Karpas-422 (cell line): ENCODE data around the gene MPG. TPM values are rescaled to one million over a fixed set of nuclear protein-coding genes. Genes with fewer than 3 reads are reported as not detected.

ENCODE experiments used
- DNase-seq: peaks from one replicate; pipeline ENCODE4 v3.0.0-alpha.2; 2015
- H2AFZ ChIP-seq: fragments of 200-600 bp; sonication (generic); 2 replicates; pipeline ENCODE4 v1.6.1; 2014; ENCODE audit warnings: antibody characterized with exemption, low read length, mixed read lengths
- H3K27ac ChIP-seq: fragments of 200-600 bp; sonication (generic); 2 replicates; pipeline ENCODE4 v1.5.1; 2014; ENCODE audit warnings: mild to moderate bottlenecking, low read length, moderate library complexity
- H3K27me3 ChIP-seq: fragments of 200-600 bp; sonication (generic); 2 replicates; pipeline ENCODE4 v1.6.1; 2014; ENCODE audit warnings: low read length, mixed read lengths
- H3K36me3 ChIP-seq: fragments of 200-600 bp; sonication (generic); 2 replicates; pipeline ENCODE4 v1.6.1; 2014; ENCODE audit warnings: low read length, mixed read lengths; ENCODE audit not compliant: insufficient read depth
- H3K4me1 ChIP-seq: fragments of 200-600 bp; sonication (generic); 2 replicates; pipeline ENCODE4 v1.6.1; 2014; ENCODE audit warnings: mild to moderate bottlenecking, low read length, mixed read lengths
- H3K4me2 ChIP-seq: fragments of 200-600 bp; sonication (generic); 2 replicates; pipeline ENCODE4 v1.6.1; 2014; ENCODE audit warnings: low read length, low read depth, mild to moderate bottlenecking; ENCODE audit not compliant: poor library complexity, severe bottlenecking
- H3K4me3 ChIP-seq: fragments of 200-600 bp; sonication (generic); 2 replicates; pipeline ENCODE4 v1.5.1; 2014; ENCODE audit warnings: mild to moderate bottlenecking, antibody characterized with exemption, low read length, mixed read lengths
- H3K79me2 ChIP-seq: fragments of 200-600 bp; sonication (generic); 2 replicates; pipeline ENCODE4 v1.6.1; 2014; ENCODE audit warnings: mild to moderate bottlenecking, low read length, mixed read lengths
- H3K9ac ChIP-seq: fragments of 200-600 bp; sonication (generic); 2 replicates; pipeline ENCODE4 v1.6.0; 2014; ENCODE audit warnings: low read length
- H3K9me2 ChIP-seq: fragments of 200-600 bp; sonication (generic), shearing (Covaris generic); replicated peaks from 2 replicates; pipeline ENCODE4 v1.6.0; 2014; ENCODE audit warnings: mild to moderate bottlenecking, low read length, moderate library complexity; ENCODE audit not compliant: insufficient read depth
- H3K9me3 ChIP-seq: fragments of 300-700, 200-600 bp; sonication (generic); 2 replicates; pipeline ENCODE4 v1.6.1; 2014; ENCODE audit warnings: low read length, mixed read lengths
- H4K20me1 ChIP-seq: fragments of 200-600 bp; sonication (generic); 2 replicates; pipeline ENCODE4 v1.6.1; 2014; ENCODE audit warnings: mild to moderate bottlenecking, antibody characterized with exemption, low read length, low read depth; ENCODE audit not compliant: insufficient read depth
- total RNA-seq: library from RNA; depleted of rRNA; stranded (reverse); fragments of >200 nt; shearing (Covaris generic); gene quantifications from 2 replicates; pipeline ENCODE4 v1.2.3, GENCODE V29; 2014; ENCODE audit warnings: low replicate concordance

Gene MPG
- total RNA-seq, 1 experiment from 2014 or later: 182 TPM

DNA sequence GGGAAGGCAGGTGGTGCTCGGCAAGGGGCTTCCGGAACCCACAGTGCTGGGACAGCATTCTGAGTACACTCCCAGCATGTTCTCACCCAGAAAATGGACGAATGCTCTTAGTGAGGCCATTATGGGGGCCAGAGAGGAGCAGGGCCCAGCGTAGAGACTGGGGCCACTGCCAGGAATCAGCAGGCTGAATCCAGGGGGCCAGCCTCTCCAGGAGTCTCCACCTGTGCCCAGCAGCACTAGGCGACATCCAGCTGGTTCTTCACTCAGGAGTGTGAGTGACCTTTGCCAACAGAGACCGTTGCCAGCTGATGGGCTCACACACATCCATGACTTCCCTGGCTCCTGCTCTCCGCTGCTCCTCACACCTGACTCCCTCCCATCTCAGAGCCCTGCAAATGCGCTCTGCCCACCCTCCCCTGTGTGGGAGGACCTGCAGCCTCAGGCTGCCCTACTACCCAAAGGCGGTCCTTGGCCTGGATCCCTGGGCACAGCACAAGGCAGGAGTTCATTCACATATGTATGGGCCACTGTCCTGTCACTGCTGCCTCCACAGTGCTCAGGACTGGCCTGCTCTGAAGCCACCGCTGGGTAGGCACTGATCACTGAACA lies 10.7 kb upstream of the MPG start:
- no peak overlapping the region for H3K27ac ChIP-seq
- H3K4me3 ChIP-seq: no peak overlapping the region
- no peaks in the 10 kb centered on the region for H3K27me3 ChIP-seq
- no peak overlapping the region for H2AFZ ChIP-seq
- H3K9me3 ChIP-seq: no peaks in the 10 kb centered on the region
- H3K4me2 ChIP-seq: no peak overlapping the region
- H3K9me2 ChIP-seq: no peaks in the 10 kb centered on the region
- H3K4me1 ChIP-seq: no peaks in the 10 kb centered on the region
- H4K20me1 ChIP-seq: no peaks in the 10 kb centered on the region; the same call in 1 of the 2 replicates
- H3K36me3 ChIP-seq: no peaks in the 10 kb centered on the region
- no peak for DNase-seq
- H3K79me2 ChIP-seq: no peaks in the 10 kb centered on the region
- H3K9ac ChIP-seq: no peak overlapping the region

DNA sequence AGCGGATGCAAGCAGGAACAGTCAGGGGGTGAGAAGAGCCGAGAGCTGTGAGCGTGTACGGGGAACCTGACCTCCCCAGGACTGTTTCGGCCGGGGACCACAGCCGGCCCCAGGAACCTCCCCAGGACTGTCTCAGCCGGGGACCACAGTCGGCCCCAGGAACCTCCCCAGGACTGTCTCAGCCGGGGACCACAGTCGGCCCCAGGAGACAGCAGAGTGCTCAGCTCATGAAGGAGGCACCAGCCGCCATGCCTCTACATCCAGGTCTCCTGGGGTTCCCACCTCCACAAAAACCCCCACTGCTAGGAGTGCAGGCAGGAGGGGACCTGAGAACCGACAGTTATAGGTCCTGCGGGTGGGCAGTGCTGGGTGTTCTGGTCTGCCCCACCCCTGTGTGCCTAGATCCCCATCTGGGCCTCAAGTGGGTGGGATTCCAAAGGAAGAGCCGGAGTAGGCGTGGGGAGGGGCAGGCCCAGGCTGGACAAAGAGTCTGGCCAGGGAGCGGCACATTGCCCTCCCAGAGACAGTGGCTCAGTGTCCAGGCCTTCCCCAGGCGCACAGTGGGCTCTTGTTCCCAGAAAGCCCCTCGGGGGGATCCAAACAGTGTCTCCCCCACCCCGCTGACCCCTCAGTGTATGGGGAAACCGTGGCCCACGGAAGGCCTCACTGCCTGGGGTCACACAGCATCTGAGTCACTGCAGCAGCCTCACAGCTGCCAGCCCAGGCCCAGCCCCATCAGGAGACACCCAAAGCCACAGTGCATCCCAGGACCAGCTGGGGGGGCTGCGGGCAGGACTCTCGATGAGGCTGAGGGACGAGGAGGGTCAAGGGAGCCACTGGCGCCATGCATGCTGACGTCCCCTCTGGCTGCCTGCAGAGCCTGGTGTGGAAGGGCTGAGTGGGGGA lies 9.9 kb upstream of the MPG start:
- Histone ChIP-seq H3K9me3 (no peaks in the 10 kb centered on the region), H3K27me3 (no peaks in the 10 kb centered on the region), H3K36me3 (no peaks in the 10 kb centered on the region), H3K9ac (no peak overlapping the region), H3K4me1 (no peaks in the 10 kb centered on the region), H3K9me2 (no peaks in the 10 kb centered on the region), H3K4me3 (no peak overlapping the region), H4K20me1 (no peaks in the 10 kb centered on the region; the same call in 1 of the 2 replicates), H2AFZ (no peak overlapping the region), H3K27ac (no peak overlapping the region), H3K4me2 (no peak overlapping the region), H3K79me2 (no peaks in the 10 kb centered on the region)
- DNase-seq: no peak

DNA sequence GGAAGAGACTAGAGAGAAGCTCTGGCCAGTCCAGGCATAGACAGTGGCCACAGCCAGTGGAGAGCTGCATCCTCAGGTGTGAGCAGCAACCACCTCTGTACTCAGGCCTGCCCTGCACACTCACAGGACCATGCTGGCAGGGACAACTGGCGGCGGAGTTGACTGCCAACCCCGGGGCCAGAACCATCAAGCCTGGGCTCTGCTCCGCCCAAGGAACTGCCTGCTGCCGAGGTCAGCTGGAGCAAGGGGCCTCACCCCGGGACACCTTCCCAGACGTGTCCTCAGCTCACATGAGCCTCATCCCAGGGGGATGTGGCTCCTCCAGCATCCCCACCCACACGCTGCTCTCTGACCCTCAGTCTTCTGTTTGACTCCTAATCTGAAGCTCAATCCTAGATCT lies 8.8 kb upstream of the MPG start:
- no peaks in the 10 kb centered on the region for H3K9me2 ChIP-seq
- no peaks in the 10 kb centered on the region; the same call in 1 of the 2 replicates for H4K20me1 ChIP-seq
- H3K79me2 ChIP-seq: no peaks in the 10 kb centered on the region
- H3K27ac ChIP-seq: no peak overlapping the region
- no peaks in the 10 kb centered on the region for H3K36me3 ChIP-seq
- H3K9me3 ChIP-seq: no peaks in the 10 kb centered on the region
- H3K4me3 ChIP-seq: no peak overlapping the region
- H3K27me3 ChIP-seq: no peaks in the 10 kb centered on the region
- H2AFZ ChIP-seq: no peak overlapping the region
- no peak overlapping the region for H3K9ac ChIP-seq
- no peak for DNase-seq
- H3K4me2 ChIP-seq: no peak overlapping the region
- no peaks in the 10 kb centered on the region for H3K4me1 ChIP-seq

DNA sequence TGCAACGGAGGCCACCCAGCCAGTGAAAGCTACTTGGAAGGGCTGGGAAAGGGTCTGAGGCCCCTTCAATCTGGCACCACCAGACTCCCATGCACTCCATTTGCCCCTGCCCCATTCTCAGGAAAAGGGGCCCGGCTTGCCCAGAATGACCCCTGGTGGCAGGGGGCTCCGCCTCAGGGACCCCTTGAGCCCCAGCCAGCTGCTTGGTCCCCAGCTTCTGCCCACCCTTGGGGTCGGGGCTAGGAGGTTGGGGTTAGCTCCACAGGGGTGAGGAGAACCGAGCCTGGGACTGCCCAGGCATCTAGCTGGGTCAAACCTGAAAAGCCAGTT lies 6.8 kb upstream of the MPG start:
- no peak for DNase-seq
- Histone ChIP-seq H3K4me2 (no peak overlapping the region), H4K20me1 (no peaks in the 10 kb centered on the region; the same call in 1 of the 2 replicates), H3K27me3 (no peaks in the 10 kb centered on the region), H3K4me1 (peaks cover 1% of the 10 kb centered on the region), H2AFZ (no peak overlapping the region), H3K79me2 (no peaks in the 10 kb centered on the region), H3K9me2 (no peaks in the 10 kb centered on the region), H3K36me3 (no peaks in the 10 kb centered on the region), H3K9ac (no peak overlapping the region), H3K9me3 (no peaks in the 10 kb centered on the region), H3K4me3 (no peak overlapping the region), H3K27ac (no peak overlapping the region)

DNA sequence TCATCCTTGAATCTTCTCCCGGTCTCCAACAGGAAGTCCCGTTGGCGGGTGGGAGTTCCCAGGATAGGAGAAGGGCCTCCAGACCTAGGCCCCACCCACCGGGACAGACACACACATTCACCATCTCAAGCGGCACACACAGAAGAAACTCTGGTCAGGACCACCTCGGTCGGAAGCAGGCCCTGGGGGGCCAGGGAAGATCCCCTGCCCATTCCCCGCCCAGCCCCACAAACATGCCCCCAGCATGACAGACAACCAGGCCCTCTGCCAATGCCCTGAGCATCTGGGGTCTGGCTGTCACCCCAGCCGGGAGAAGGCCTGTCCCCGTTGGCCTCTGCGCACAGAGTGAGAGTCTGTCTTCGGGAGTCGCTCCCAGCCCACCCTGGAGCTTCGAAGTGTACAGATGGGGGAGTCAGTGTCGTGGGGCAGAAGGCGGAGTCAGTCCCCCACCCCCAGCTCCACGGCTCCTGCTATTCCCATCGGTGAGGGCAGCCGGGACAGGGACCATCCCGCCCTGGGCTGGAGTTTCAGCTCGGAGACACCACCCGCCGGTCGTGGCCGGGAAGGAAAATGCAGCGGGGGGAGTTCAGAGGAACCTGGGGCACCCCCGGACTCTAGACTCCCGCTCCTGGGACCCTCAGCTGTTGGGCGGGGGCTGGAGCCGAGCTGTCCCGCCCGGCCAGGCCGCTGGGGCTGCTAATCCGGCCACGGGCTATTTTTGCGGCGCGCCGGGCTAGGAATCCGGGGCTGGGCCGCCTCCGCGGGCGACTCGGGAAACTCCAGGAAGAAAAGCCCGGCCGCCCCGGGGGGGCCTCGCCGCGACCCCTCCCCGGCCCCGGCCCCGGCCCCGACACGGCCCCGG lies 6.3 kb upstream of the MPG start:
- DNase-seq: no peak
- H3K9me2 ChIP-seq: no peaks in the 10 kb centered on the region
- H3K9ac ChIP-seq: no peak overlapping the region
- peaks cover 7% of the 10 kb centered on the region for H3K4me1 ChIP-seq
- no peak overlapping the region for H3K27ac ChIP-seq
- no peaks in the 10 kb centered on the region for H3K79me2 ChIP-seq
- H3K4me3 ChIP-seq: no peak overlapping the region
- H3K36me3 ChIP-seq: no peaks in the 10 kb centered on the region
- H3K4me2 ChIP-seq: no peak overlapping the region
- H3K27me3 ChIP-seq: no peaks in the 10 kb centered on the region
- no peaks in the 10 kb centered on the region for H3K9me3 ChIP-seq
- no peak overlapping the region for H2AFZ ChIP-seq
- no peaks in the 10 kb centered on the region; the same call in 1 of the 2 replicates for H4K20me1 ChIP-seq

DNA sequence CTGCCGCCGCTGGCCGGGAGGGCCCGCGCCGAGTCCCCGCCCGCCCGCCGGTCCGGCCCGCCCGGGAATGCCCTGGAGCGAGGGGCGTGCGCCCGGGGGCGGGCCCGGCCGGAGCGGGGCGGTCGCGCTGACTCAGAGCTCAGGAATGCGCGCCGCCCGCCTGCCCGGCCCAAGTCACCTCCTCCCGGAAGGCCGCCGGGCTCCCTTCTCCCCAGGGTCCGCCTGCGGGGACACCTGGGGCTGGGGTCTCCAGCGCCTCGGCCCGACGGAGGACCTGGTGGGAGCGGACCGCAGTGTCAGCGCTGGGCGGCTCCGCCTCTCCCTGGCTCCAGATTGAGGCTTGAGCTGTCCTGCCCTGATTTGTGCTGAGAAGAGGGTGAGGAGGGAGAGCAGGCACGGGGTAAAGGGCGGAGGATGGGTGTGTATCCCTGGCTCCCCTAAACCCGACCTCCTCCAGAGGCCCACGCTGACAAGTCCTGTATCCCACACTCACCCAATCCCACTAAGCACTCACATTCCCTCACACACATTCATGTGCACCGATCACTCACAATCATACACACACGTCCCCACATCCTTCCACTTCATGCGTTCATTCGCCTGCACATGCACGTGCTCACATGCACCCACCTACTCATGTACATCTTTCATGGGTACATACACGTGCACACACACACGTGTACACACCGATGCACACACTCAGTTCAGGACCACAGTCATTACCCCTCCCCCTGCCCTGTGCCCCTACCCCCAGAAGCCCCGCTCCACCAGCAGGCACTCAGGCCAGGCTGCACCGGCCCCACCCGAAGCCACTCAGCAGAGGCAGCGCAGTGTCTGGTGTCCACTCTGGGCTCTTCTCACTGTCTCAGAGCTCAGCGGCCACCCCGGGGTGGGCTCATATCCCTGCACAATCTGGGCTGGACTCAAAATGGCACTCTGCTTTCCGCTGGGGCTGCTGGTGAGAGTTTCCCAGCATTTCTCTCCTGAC lies 5.2 kb upstream of the MPG start, which contains the start of gene RHBDF1:
Gene RHBDF1 (minus strand): TSS at position 71 of the 988 bp plus-strand sequence. CDS start 7,616 bp downstream, outside the sequence.
- H3K79me2 ChIP-seq: no peaks in the 10 kb centered on the region
- no peak within 1 kb of the TSS for H3K4me3 ChIP-seq
- H3K36me3 ChIP-seq: no peaks in the 10 kb centered on the region
- no peak within 1 kb of the TSS for H3K9ac ChIP-seq
- no peaks in the 10 kb centered on the region for H3K27me3 ChIP-seq
- H2AFZ ChIP-seq: no peak within 1 kb of the TSS
- DNase-seq: no peak
- H4K20me1 ChIP-seq: no peaks in the 10 kb centered on the region; the same call in 1 of the 2 replicates
- no peaks in the 10 kb centered on the region for H3K9me3 ChIP-seq
- peaks cover 18% of the 10 kb centered on the region for H3K4me1 ChIP-seq
- no peak within 1 kb of the TSS for H3K4me2 ChIP-seq
- H3K27ac ChIP-seq: no peak within 1 kb of the TSS
- H3K9me2 ChIP-seq: no peaks in the 10 kb centered on the region

DNA sequence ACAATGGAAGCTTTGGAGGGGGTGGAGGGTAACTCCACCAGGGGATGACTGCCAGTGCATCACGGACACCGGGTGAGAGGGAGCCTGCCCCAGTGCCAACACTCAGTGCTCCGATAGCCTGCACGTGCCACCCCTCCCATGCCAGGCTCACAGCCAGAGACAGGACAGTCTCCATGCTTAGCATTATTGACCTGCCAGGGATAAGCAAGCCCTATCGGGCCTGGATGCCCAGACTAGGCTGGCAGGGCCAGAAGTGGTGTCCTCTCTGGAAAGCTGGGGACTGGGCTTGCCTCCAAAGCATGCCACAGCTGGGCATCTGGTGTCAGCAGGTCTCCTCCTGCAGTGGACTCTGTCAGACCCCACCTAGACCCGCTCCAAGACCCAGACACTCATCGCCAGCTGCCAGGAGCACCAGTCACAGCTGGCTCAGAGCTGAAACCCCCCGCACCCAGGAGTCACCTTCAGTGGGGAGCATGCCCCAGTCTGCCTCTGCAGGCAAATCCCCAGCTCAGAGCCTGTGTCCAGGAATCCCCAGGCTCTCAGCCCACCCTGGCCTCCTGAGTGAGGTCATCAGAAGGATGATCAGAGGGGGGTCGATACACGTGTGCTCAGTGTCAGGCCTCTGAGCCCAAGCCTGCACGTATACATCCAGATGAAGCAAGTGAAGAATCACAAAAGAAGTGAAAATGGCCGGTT lies 3.8 kb upstream of the MPG start:
- no peaks in the 10 kb centered on the region; the same call in 1 of the 2 replicates for H4K20me1 ChIP-seq
- no peak for DNase-seq
- no peaks in the 10 kb centered on the region for H3K9me2 ChIP-seq
- H3K4me3 ChIP-seq: no peak overlapping the region
- no peaks in the 10 kb centered on the region for H3K36me3 ChIP-seq
- no peaks in the 10 kb centered on the region for H3K27me3 ChIP-seq
- H3K9ac ChIP-seq: no peak overlapping the region
- no peak overlapping the region for H2AFZ ChIP-seq
- H3K4me2 ChIP-seq: no peak overlapping the region
- H3K27ac ChIP-seq: no peak overlapping the region
- no peaks in the 10 kb centered on the region for H3K9me3 ChIP-seq
- H3K4me1 ChIP-seq: peaks cover 24% of the 10 kb centered on the region
- peaks cover 10% of the 10 kb centered on the region for H3K79me2 ChIP-seq
